Activated CD4-positive, alpha-beta T cell treated with anti-CD3 and anti-CD28 coated beads for 1 hour (primary cell): Measurements from ENCODE around the gene AGBL3.
"Not testable (repeated sequence)": the region's sequence is repeated elsewhere in the genome, so short reads cannot be mapped to it uniquely, and the experiment has no call there.

ENCODE experiments used
- DNase-seq: peaks from one replicate; pipeline ENCODE4 v3.0.0-alpha.2; 2020

AGBL3 gene

DNA sequence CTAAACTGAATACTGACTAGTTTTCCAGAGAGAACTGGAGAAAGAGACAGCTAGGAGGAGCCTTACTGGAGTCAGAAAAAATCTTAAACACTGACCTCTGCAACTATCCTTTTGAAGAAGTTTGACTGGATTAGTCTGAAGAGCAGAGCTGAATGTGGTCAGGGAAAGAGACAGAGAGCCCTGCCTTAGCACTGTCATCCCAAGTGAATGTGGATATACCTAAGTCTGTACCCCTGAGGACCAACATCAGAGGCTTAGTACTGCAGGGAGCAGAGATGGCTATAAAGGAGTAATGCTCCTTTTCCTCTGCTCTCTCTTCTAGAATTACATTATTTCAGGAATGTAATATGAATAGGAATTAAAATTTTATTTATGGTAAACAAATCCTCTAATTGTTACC is 91.7 kb downstream of the AGBL3 start:
- DNase-seq: no peak

- DNase-seq: no peak
Measured at GRCh38 chr7:135079068-135079467, 92.8 kb downstream of the AGBL3 start.

- DNase-seq: no peak
Measured at GRCh38 chr7:135083005-135083404, 96.7 kb downstream of the AGBL3 start.

DNA sequence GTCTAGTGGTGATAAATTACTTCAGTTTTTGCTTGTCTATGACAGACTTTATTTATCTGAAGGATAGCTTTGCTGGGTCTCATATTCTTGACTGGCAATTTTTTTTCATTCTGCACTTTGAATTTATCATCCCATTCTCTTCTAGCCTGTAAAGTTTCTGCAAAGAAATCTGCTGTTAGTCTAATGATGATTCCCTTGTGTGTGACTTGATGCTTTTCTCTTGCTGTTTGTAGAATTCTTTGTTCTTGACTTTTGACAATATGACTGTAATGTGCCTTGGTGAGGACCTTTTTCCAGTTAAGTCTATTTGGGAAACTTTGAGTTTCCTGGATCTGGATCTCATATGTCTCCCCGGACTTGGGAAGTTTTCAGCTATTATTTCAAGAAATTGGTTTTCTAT is 102.3 kb downstream of the AGBL3 start:
- DNase-seq: no peak

DNA sequence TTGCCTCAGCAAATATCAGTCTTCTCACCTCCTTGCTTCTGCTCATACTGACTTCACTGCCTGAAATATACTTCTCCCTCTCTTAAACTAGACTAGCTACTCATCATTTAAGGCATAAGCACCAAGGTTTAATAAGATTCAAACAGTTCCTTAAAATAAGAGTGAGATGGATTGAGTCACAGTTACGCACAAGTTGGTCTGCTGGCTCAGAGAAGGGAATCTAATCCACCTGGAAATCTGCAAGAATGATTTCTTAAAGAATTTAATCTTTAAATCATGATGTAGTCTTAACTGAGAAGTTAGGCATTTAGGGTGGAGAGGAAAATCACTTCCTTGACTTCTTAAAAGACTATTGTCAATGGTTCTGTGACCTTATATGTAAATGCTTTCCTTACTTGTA is 105.4 kb downstream of the AGBL3 start:
- DNase-seq: no peak

- no peak for DNase-seq
Measured at GRCh38 chr7:135094472-135095237, 108.3 kb downstream of the AGBL3 start.

GRCh38 chr7:135095450-135095849 is 109.1 kb downstream of the AGBL3 start:
- no peak for DNase-seq

DNA sequence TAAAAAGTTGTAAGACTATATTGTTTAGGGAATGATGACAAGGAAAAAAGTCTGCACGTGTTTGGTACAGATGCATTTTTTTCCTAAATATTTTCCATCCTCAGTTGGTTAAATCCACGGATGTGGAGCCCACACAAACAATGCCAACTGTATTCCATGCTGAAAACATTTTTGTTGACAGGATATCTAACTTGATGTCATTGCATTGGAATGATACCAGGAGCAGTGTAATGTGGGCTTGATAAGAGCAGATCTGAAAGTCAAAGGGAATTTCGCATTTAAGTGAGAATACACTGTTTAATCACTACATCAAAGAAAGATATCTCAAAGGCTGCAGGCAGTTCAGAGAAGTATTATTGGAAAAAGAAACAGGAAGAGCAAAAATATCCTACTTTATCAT is 112.1 kb downstream of the AGBL3 start:
- no peak for DNase-seq

DNA sequence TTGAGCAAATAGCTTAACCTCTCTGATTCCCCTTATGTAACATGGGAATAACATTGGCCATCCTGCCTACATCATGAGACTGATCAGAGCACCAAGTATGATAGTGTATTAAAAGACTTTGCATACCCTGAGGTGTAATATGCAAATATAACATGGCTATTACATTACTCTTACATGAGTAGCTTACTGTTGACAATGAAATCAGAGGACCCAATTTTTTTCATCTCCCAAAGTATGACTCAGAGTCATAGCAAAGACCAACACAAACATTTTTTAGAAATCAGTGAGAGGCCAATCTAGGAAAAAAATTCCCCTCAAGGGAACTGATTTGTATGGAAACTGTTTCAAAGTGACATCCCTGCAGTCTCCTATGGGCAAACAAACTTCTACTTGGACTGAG is 114.5 kb downstream of the AGBL3 start:
- no peak for DNase-seq

GRCh38 chr7:135102372-135102771 is 116.1 kb downstream of the AGBL3 start:
- no peak for DNase-seq

GRCh38 chr7:135109562-135109961 is 123.3 kb downstream of the AGBL3 start:
- DNase-seq: no peak

DNA sequence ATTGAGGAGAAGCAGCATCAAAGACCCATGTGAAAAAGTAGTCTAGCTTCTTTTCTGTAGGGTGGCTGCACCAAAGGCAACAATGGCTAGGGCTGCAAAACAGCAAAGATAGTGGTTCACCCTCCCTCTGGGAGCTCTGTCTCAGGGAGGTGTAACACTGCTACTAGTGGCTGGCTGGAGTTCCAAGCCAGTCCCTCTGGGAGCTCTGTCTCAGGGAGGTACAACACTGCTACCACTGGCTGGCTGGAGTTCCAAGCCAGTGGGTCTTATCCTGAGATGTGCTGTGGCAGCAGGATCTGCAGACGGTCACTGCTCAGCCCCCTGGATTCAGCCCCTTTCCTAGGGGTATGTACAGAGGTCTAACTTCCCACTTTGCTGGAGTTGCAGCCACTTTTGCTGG is 123.7 kb downstream of the AGBL3 start:
- DNase-seq: no peak

DNA sequence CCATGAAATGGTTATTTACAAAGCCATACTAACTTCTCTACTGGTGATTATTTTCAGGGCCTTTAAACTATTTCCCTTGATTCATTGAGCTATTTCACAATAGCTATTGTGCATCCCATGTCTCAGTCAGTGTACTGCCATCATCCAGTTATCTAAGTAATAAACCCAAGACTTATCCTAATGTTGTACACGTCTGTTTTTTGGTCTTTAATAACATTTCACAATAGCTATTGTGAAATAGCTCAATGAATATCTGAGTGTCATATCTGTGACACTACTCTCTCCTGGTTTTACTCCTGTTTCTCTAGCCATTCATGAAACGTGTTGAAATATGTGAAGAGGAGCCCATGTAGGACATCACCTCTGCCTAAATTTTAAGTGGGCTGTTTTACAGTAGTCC is 125.1 kb downstream of the AGBL3 start:
- no peak for DNase-seq

DNA sequence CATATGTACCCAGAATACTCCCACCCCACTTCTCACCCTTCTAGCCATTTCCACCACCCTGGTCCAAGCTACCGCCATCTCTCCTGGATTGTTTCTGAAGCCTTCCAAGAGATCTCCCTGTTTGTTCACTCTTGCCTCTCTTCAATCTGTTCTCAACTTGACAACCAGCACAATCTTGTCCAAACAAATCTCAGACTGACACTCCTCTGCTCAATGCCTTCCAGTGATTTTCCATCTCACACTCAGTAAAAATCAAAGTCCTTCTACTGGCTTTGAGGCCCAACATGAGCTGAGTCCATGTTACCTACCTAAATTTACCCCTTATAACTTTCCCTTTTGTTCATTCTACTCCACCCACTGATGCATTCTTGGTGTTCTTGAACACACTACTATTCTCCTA is 128.3 kb downstream of the AGBL3 start:
- no peak for DNase-seq

DNA sequence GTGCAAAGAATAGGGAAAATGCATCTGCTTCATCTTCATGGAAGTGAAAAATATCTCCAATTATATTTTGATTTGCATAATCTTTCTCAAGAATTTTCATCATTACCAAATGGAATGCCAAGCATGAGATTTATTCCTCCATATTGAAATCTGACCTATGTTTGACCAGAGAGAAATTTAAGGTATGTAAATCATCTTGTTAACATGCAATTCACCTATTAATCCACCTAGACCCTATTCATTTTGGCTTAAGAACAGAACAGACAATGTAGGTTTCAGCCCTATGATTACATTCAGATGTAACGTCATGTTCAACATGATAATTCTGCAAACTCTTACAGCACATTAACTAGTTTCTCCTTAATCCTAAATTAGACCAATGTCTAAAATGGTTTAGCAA is 130.8 kb downstream of the AGBL3 start:
- no peak for DNase-seq

- DNase-seq: no peak
Measured at GRCh38 chr7:135121868-135122267, 135.6 kb downstream of the AGBL3 start.

DNA sequence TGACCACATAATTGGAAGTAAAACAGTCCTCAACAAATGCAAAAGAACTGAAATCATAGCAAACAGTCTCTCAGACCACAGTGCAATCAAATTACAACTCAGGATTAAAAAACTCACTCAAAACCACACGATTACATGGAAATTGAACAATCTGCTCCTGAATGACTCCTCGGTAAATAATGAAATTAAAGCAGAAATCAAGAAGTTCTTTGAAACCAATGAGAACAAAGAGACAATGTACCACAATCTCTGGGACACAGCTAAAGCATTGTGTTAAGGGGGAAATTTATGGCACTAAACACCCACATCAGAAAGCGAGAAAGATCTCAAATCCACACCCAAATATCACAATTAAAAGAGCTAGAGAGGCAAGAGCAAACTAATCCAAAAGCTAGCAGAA is 138.3 kb downstream of the AGBL3 start:
- not testable (repeated sequence) for DNase-seq

DNA sequence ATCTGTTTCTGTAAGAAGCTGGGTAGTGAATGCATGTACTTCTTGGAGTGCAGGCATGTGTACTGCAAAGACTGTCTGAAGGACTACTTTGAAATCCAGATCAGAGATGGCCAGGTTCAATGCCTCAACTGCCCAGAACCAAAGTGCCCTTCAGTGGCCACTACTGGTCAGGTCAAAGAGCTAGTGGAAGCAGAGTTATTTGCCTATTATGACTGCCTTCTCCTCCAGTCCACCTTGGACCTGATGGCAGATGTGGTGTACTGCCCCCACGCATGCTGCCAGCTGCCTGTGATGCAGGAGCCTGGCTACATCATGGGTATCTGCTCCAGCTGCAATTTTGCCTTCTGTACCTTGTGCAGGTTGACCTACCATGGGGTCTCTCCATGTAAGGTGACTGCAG is 142.6 kb downstream of the AGBL3 start:
- DNase-seq: no peak

DNA sequence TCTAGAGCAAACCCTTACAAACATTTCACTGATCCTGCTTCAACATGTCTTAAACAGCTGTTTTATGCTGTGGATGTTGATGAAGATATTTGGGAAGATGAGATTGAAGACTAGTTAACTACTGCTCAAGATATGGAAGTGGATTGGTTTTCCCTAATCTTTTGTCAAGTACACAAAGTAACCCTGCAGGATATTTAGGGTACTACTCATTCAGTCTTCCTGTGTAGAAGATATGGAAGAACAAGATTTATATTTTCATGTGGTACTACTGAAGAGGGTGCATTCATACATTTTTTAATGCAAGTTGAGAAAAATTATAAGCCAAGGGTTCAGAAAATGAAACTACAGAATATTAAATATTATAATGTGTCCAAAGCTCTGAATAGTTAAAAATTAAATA is 143.3 kb downstream of the AGBL3 start:
- DNase-seq: no peak

- DNase-seq: no peak
Measured at GRCh38 chr7:135143885-135144668, 157.8 kb downstream of the AGBL3 start.

DNA sequence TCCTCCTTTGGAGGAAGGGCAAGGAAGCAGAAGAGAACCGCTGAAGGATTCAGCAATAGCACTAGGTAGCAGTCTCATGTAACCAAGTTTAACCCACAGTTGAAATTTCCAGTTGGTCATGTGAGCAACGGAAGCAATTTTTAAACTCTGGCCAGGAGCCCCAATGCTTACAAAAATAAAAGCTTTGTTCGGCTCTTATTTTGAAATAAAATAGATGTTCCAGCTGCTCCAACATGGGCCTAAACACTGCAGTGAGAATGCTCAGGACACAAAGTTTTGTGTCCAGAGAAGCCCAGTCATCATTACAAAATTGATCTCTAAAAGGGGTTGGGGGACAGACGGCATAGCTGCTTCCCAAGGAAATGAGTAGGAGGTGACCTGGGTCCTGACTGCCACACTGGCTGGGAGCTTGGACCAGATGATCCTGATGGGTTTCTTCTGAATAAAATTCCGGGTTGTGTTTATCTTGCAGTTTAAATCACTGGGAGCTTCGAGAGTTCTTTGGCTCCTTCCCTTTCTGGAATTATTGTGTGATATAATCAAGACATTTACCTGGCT is 161.1 kb downstream of the AGBL3 start:
- no peak for DNase-seq

GRCh38 chr7:135147899-135148721 is 161.8 kb downstream of the AGBL3 start, which contains the start of gene TMEM140:
TSS of gene TMEM140 (plus strand) at chr7:135148072. CDS start at chr7:135164442, 16,370 bp downstream.
- peak; percentile 48 for DNase-seq
